Nephron (organoid): ENCODE data around the gene ASRGL1.

Experiments used
- H3K27ac Mint-ChIP-seq, 3 experiments: 2 replicates each; pipeline ENCODE4 v1.8.0; 2020; ENCODE audit warnings: mixed read lengths in 3 of 3, mild to moderate bottlenecking in 2 of 3, moderate library complexity in 1 of 3
- H3K27me3 Mint-ChIP-seq: 2 replicates; pipeline ENCODE4 v1.8.0; 2021; ENCODE audit warnings: low read depth, mild to moderate bottlenecking, moderate library complexity, mixed read lengths
- H3K36me3 Mint-ChIP-seq: 2 replicates; pipeline ENCODE4 v1.8.0; 2020; ENCODE audit warnings: low read depth, mixed read lengths
- H3K4me1 Mint-ChIP-seq: 2 replicates; pipeline ENCODE4 v1.8.0; 2020; ENCODE audit warnings: mixed read lengths
- H3K4me3 Mint-ChIP-seq, 3 experiments: 2 replicates each; pipeline ENCODE4 v1.8.0; 2020; ENCODE audit warnings: mild to moderate bottlenecking in 3 of 3, mixed read lengths in 3 of 3, moderate library complexity in 2 of 3
- H3K9me3 Mint-ChIP-seq: 2 replicates; pipeline ENCODE4 v1.8.0; 2020; ENCODE audit warnings: mixed read lengths
- TF ChIP-seq, protein P1 (sequence below), 3 experiments: fragments of 200-600 bp; sonication (generic); IDR thresholded peaks; one replicate each; pipeline ENCODE4 v1.5.0; 2021; ENCODE audit warnings: antibody characterized with exemption in 3 of 3; ENCODE audit not compliant: unreplicated experiment in 3 of 3

The ASRGL1 gene

DNA sequence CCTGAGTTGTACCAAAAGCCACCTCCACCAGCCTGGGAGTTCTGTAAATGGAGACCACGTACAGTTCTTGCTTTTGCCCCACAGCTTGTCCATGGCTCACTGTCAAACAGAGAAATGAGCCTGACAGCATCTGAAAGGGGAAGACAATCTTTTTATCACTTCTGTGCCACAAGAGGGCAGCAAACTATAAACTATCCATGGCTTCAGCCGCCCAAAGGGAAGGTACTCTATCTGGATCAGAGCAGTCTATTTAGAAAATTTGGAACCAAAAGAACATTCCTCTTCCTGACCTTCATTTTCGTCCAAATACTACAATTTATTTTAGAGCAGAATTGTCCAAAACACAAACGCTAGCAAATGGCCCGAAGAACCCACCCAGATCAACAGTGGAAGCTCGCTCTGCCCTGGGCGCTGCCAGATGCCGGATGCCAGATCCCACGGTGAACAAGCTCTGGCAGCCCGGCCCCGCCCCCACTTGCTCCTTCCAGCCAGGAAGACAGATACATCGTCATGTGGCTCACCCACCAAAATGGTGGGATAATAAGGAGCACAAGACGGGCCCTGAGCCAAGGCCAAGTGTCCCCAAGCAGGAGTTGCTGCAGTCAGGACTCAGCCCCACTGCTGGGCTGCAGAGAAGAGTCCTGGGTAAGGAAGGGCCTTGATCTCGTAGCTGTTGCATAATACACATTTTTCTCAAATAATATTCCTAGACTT, 57.7 kb downstream of the ASRGL1 start:
- TF ChIP-seq, protein P1, sequence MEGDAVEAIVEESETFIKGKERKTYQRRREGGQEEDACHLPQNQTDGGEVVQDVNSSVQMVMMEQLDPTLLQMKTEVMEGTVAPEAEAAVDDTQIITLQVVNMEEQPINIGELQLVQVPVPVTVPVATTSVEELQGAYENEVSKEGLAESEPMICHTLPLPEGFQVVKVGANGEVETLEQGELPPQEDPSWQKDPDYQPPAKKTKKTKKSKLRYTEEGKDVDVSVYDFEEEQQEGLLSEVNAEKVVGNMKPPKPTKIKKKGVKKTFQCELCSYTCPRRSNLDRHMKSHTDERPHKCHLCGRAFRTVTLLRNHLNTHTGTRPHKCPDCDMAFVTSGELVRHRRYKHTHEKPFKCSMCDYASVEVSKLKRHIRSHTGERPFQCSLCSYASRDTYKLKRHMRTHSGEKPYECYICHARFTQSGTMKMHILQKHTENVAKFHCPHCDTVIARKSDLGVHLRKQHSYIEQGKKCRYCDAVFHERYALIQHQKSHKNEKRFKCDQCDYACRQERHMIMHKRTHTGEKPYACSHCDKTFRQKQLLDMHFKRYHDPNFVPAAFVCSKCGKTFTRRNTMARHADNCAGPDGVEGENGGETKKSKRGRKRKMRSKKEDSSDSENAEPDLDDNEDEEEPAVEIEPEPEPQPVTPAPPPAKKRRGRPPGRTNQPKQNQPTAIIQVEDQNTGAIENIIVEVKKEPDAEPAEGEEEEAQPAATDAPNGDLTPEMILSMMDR (IDR thresholded peaks at IDR 0.05; ENCODE audit: unreplicated experiment in 3 of 3) = peak; percentile 66 to 81 (median 75)
- H3K9me3 Mint-ChIP-seq = no peaks in the 10 kb centered on the region
- peaks cover 45% of the 10 kb centered on the region for H3K4me1 Mint-ChIP-seq
- no peaks in the 10 kb centered on the region for H3K36me3 Mint-ChIP-seq
- peak overlapping the region; percentile 58 to 94 (median 92) for H3K27ac Mint-ChIP-seq
- no peaks in the 10 kb centered on the region for H3K27me3 Mint-ChIP-seq
- H3K4me3 Mint-ChIP-seq = peak overlapping the region; percentile 70 to 77 (median 72)

DNA sequence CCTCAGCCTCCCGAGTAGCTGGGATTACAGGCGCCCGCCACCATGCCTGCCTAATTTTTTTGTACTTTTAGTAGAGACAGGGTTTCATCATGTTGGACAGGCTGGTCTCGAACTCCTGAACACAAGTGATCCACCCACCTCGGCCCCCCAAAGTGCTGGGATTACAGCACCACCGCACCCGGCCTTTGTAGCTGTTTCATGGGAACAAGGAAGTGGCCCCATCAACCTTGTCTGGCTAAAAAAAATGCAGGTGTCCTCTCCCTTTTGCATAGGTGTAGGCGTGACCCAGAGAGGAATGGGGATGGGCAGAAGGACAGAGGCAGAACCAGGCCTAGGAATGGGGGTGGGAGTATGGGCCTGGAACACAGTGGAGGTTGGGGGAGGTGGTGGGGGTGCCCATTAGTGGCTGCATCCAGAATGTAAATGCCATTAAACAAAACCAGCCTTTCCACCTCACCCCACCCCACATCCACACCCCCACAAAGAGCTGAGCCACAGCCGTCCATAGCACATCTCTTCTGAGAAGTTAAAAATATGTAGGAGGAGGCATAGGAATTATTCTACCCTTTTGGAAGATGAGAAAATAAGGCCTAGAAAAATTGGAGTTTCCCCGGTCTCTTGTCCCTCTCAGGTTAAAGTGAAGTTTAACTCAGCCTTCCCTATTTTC, 58.8 kb downstream of the ASRGL1 start:
- H3K36me3 Mint-ChIP-seq = no peaks in the 10 kb centered on the region
- peak overlapping the region; percentile 35 to 99 (median 99) for H3K27ac Mint-ChIP-seq
- TF ChIP-seq, protein P1 (IDR thresholded peaks at IDR 0.05; ENCODE audit: unreplicated experiment in 3 of 3) = no peak
- peak overlapping the region in 2 of 3 experiments; percentile 63 to 65 for H3K4me3 Mint-ChIP-seq
- H3K4me1 Mint-ChIP-seq = peaks cover 55% of the 10 kb centered on the region
- H3K9me3 Mint-ChIP-seq = no peaks in the 10 kb centered on the region
- no peaks in the 10 kb centered on the region for H3K27me3 Mint-ChIP-seq

DNA sequence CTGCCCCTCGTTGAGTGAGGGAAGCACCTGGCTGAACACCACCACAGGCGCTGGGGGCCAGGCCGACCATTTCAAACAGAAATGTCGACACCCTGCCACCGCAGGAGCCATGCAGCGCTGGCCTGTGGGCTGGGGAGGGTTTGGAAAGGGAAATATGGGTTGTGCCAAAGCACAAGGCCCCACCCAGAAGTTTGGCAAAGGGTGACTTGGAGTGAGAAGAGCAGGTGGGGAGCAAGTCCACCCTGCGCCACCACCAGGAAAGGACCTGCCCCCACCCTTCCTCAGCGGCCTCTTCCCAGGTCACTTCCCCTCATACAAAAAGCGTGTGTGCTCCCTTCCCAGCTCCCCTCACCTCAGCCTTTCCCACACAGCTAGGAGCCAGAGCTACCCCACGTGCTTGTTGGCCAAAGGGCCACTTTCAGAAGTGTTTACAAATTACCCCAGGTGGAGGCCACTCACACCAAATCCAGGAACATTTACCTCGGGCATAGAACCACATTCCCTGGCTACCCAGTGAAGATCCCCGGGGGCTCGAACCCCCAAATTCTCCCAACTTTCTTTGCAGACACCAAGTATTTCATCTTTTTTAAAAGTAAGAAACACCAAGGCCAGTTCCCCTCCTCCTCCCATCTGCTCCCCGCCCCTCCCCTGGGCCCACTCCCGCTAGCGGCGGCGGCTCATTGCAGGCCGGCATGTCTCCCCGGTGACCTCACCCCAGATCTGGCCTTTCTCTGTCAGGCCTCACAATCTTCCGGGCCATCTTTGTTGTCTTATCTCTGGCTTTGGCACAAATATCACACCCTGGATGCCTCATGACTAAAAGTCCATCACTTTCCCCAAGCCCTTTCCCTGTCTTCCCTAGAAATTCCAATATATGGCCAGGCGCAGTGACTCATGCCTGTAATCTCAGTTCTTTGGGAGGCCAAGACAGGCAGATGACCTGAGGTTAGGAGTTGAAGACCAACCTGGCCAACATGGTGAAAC, 61.1 kb downstream of the ASRGL1 start:
- Mint-ChIP-seq H3K9me3 (no peaks in the 10 kb centered on the region), H3K4me1 (peaks cover 77% of the 10 kb centered on the region), H3K27me3 (peaks cover 7% of the 10 kb centered on the region), H3K36me3 (no peaks in the 10 kb centered on the region), H3K27ac (peak overlapping the region in 2 of 3 experiments; percentile 99), H3K4me3 (peak overlapping the region in 2 of 3 experiments; percentile 21 to 62)
- TF ChIP-seq, protein P1 (IDR thresholded peaks at IDR 0.05; ENCODE audit: unreplicated experiment in 3 of 3) = no peak

DNA sequence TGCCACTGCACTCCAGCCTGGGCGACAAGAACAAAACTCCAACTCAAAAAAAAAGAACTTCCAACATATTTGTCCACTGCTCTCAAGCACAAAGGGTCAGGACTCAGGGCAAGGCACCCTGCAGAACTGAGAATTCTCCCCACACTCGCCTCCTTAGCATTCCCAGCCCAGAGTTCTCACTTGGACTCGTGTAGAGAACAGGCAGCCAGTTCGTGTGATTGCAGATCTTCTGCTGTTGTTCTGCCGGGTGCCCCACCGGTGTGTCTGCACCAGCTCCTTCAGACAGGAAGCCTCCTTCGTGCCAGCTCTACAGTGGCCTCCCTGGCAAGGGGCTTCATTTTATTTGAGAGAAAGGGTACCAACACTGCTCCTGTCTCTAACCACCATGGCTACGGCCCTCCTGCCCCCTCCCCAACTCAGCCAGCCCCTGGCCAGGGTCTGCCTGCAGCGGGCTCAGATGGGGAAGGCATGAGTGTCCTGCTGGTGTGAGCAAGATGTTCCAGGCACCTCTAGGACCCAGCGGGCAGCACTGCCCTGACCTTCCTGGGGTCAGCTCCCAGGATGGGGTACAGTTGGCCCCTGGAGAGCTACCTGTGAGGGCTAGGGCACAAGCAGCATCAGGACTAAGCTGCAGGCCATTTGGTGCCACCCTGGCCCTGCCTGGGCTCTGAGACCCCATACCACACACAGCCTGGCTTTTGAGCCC, 62.1 kb downstream of the ASRGL1 start:
- Mint-ChIP-seq H3K27ac (peak overlapping the region; percentile 65 to 99 (median 99)), H3K4me1 (peaks cover 81% of the 10 kb centered on the region), H3K36me3 (no peaks in the 10 kb centered on the region), H3K27me3 (peaks cover 7% of the 10 kb centered on the region), H3K9me3 (no peaks in the 10 kb centered on the region), H3K4me3 (peak overlapping the region in 1 of 3 experiments; percentile 58)
- TF ChIP-seq, protein P1 (IDR thresholded peaks at IDR 0.05; ENCODE audit: unreplicated experiment in 3 of 3) = peak in 1 of 3 experiments; percentile 7

DNA sequence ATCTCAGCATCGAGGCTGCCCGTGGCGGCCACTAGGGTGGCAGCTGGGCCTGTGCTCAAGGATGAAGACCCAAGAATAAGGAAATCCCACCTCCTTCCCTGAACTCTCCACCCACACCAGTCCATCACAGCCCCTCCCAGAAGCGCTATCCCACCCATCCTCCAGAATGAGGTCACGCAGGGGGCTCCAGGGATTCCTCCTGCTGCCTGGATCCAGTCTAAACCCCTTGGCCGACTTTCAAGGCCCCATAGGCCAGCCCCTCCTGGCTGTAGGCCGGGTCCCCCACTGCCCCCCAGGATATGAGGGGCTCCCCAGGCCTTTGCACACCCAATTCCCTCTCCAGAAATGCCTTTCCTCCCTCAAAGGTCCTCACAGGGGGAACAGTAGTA, 62.6 kb downstream of the ASRGL1 start:
- Mint-ChIP-seq H3K4me1 (peaks cover 82% of the 10 kb centered on the region), H3K27ac (peak overlapping the region; percentile 65 to 99 (median 99)), H3K36me3 (no peaks in the 10 kb centered on the region), H3K9me3 (no peaks in the 10 kb centered on the region), H3K4me3 (peak overlapping the region in 2 of 3 experiments; percentile 9 to 58), H3K27me3 (peaks cover 7% of the 10 kb centered on the region)
- TF ChIP-seq, protein P1 (IDR thresholded peaks at IDR 0.05; ENCODE audit: unreplicated experiment in 3 of 3) = no peak
